VCaP (cell line): Measurements from ENCODE around the gene POLR2B.
"Not testable (repeated sequence)": the region's sequence is repeated elsewhere in the genome, so short reads cannot be mapped to it uniquely, and the experiment has no call there.

Source experiments
- H3K27ac ChIP-seq: fragments of 450-650 bp; 2 replicates; pipeline ENCODE4 v1.5.1; 2017
- CTCF ChIP-seq: fragments of 450-650 bp; conservative IDR thresholded peaks from 2 replicates; pipeline ENCODE4 v1.5.1; 2017; ENCODE audit warnings: mild to moderate bottlenecking, moderate library complexity

Gene POLR2B

DNA sequence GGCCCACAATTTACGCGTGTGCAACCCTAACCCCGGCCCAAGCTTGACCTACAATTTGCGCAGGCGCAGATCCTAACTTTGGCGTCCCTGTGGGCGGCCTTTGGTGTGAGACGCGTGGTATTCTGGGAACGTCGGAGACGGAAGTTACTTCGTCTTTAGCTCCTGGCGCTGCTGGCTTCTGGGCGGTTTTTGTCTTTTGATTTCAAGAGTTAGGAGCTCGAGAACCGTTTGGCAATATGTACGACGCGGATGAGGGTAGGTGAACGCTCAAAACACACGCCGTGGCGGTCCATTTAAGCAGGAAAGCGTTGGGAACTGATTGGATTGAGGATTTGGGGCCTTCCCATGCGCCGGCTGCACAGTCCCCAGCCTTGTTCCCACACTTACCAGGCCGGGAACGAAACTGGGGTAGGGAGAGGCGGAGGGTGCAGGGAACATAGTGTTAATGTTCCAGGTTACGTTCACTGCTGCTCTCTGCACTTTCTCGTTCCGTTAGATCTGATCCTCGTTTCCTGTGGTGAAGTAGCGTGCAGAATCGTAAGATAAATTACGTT is at the start of gene POLR2B:
POLR2B (plus strand) TSS at position 147 of the 554 bp plus-strand sequence; CDS start at position 237, 90 bp downstream.
- no peak for TF ChIP-seq CTCF
- peak within 1 kb of the TSS; percentile 88 for H3K27ac ChIP-seq

DNA sequence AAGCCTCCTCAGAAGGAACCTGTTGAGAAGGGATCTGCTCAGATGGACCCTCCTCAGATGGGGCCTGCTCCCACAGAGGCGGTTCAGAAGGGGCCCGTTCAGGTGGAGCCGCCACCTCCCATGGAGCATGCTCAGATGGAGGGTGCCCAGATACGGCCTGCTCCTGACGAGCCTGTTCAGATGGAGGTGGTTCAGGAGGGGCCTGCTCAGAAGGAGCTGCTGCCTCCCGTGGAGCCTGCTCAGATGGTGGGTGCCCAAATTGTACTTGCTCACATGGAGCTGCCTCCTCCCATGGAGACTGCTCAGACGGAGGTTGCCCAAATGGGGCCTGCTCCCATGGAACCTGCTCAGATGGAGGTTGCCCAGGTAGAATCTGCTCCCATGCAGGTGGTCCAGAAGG is 48.1 kb upstream of the POLR2B start:
- no peak for TF ChIP-seq CTCF
- peak overlapping the region; percentile 53 for H3K27ac ChIP-seq

DNA sequence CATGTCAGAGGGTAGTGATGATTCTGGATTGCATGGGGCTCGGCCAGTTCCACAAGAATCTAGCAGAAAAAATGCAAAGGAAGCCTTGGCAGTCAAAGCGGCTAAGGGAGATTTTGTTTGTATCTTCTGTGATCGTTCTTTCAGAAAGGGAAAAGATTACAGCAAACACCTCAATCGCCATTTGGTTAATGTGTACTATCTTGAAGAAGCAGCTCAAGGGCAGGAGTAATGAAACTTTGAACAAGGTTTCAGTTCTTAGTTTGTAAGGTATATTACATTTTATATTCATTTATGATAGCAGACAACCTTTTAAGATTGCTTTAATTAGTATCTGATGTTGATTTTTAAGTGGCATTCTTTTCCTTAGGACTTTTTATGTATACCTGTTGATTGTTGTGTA is 46.8 kb upstream of the POLR2B start:
- H3K27ac ChIP-seq, result peak overlapping the region; percentile 53
- no peak for TF ChIP-seq CTCF

- TF ChIP-seq CTCF, result no peak
- no peak overlapping the region for H3K27ac ChIP-seq
Measured at GRCh38 chr4:56937262-56937661, 41.4 kb upstream of the POLR2B start.

DNA sequence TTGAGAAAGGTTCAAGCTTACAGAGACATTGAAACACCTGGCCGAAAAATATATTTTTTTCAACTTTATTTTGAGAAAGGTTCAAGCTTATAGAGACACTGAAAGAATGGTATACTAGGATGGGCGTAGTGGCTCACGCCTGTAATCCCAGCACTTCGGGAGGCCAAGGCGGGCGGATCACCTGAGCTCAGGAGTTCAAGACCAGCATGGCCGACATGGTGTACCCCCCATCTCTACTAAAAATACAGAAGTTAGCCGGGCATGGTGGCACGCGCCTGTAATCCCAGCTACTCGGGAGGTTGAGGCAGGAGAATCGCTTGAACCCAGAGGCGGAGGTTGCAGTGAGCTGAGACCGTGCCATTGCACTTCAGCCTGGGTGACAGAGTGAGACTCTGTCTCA is 38.9 kb upstream of the POLR2B start:
- H3K27ac ChIP-seq, result not testable (repeated sequence)

DNA sequence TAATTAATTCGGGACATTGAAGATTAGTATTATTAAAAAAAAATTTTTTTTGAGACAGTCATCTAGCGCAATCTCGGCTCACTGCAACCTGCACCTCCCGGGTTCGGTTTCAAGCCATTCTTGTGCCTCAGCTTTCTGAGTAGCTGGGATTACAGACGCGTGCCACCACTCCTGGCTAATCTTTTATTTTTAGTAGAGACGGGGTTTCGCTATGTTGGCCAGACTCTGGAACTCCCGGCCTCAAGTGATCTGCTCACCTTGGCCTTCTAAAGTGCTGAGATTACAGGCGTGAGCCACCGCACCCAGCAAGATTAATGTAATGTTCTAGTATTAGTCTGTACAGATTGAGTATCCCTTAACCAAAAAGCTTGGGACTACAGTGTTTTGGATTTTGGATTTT is 38.3 kb upstream of the POLR2B start:
- peak overlapping the region; percentile 9; the same call in 1 of the 2 replicates for H3K27ac ChIP-seq
- no peak for TF ChIP-seq CTCF

DNA sequence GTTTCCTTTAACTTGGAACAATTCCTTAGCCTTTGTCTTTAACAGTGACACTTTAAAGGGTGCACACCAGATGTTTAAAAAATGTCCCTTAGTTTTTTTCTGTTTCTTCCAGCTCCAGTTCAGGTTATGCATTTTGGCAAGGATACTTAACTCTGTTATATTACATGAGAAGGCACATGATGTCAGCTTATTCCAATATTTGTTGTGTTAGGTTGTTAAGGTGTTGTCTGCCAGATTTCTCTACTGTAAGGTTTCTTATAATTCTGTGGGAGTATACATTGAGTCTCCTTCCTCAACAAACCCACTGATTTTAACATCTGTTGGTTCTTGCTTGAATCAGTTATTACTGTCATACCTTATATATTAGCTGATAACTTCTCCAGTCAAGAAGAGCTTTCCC is 37.7 kb upstream of the POLR2B start:
- TF ChIP-seq CTCF, result no peak
- H3K27ac ChIP-seq, result peak overlapping the region; percentile 9; the same call in 1 of the 2 replicates

DNA sequence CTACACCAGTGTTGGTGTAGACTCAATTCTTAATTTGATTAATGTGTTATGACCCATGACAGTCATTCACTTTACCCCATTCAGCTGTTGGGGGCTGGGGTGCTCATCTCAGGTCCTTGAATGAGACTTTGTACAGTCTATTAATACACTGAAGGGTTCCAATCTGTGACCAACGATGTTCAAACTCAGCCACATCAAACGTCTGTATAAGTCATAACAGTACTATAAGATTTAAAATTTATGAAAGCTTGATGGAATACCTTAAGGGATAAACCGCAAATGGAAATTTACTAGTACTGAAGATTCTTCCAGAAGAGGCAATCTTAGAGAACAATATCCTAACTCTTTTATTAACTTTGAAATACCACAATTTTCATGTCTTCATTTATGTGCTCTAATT is 37.3 kb upstream of the POLR2B start:
- H3K27ac ChIP-seq, result peak overlapping the region; percentile 9; the same call in 1 of the 2 replicates
- TF ChIP-seq CTCF, result no peak
